Dermis blood vessel endothelial cell (primary cell): ENCODE data around the gene MBD3L5. TPM values are rescaled to one million over a fixed set of nuclear protein-coding genes. Genes with fewer than 3 reads are reported as not detected.
A peak's percentile ranks its signal among the peaks of the same experiment; 100 is the strongest.
"Not testable (repeated sequence)": the region's sequence is repeated elsewhere in the genome, so short reads cannot be mapped to it uniquely, and the experiment has no call there.

ENCODE experiments used
- DNase-seq: peaks from one replicate; pipeline ENCODE4 v3.0.0; 2010
- total RNA-seq: library from RNA; depleted of rRNA; stranded (reverse); fragments of >200 nt; gene quantifications from 2 replicates; pipeline ENCODE4 v1.2.3, GENCODE V29; 2014

Gene MBD3L5
- total RNA-seq, 1 donor from 2014 or later, result not detected

DNA sequence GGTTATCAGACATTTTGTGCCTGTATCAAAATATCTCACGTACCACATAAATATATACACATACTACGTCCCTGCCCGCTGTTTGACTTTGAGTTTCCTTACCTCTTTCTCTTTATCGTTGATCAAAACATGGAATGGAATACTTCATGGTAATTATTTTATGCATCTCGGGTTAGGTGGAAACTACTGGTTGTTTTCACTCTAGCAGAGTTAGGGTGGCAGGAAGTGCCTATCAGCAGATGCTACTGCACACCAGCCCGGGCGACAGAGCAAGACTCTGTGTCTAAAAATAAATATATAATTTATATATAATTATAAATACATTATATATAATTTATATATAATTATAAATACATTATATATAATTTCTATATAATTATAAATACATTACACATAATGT lies 22.5 kb downstream of the MBD3L5 start:
- not testable (repeated sequence) for DNase-seq

DNA sequence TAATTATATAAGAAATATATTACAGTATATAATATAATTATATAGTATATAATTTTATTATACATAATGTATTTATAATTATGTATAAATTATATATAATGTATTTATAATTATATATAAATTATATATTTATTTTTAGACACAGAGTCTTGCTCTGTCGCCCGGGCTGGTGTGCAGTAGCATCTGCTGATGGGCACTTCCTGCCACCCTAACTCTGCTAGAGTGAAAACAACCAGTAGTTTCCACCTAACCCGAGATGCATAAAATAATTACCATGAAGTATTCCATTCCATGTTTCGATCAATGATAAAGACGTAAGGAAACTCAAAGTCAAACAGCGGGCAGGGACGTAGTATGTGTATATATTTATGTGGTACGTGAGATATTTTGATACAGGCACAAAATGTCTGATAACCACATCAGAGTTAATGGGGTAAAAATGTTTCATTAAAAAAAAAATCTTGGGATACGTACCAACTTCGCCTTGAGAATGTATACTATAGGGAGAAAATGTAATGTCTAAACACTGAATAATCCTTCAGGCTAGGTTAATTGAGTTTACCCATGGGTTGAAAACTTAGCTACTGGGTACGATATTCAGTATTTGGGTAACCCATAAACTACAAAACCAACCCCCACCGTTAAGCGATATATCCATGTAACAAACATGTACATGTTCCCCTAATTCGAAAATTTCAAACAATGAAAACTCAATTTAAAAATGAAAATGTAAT lies 24.4 kb downstream of the MBD3L5 start:
- DNase-seq, result not testable (repeated sequence)

DNA sequence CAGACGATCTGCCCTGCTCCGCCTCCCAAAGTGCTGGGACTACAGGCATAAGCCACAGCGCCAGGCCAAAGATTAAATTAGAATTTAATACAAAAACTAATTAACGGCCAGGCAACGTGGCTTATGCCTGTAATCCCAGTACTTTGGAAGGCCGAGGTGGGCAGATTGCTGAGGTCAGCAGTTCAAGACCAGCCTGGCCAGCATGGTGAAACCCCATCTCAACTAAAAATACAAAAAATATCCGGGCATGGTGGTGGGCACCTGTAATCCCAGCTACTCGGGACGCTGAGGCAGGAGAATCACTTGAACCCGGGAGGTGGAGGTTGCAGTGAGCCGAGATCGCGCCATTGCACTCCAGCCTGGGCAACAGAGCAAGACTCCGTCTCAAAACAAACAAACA lies 25.3 kb downstream of the MBD3L5 start:
- DNase-seq, result not testable (repeated sequence)

DNA sequence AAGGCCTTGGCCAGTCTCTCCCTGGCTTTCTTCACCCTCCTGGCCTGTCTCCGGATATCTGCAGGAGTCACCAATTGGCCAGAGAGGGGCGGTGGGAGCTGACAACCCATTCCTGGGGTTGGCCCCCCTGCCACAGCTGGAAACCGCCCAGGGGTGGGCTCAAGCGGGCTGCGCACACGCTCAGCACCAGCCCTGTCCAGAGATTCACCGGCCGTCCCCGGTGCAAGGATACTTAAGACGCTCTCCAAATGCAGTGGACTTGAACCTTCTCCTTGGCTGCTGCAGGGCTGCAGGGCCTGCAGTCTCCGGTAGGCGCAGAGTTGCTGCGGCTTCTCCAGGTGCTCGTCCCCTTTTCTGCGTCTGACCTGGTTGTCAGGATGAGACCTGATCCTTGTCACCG lies 26.0 kb downstream of the MBD3L5 start:
- not testable (repeated sequence) for DNase-seq

DNA sequence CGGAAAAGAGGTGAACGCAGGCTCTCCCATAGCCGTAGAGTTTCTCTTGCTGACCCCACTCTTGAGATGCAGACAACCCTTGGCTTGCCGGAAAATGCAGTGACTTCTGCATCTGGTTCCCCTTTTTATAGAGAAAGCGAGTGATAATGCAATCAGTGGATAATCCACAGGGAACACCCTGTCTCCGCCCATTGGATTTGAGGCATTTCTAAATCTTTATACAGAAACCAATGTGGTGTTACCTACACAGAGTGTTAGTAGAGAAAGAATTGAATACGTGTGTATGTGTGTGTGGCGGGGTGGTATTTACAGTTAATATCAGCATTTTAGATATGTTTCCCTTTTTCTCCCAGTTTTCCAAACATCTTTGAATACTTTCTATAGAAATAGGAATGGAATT lies 28.2 kb downstream of the MBD3L5 start, which contains the start of gene MBD3L3:
TSS of gene MBD3L3 (minus strand) at position 101 of the 400 bp plus-strand sequence. CDS start at position 30, 71 bp downstream.
- DNase-seq, result not testable (repeated sequence)

DNA sequence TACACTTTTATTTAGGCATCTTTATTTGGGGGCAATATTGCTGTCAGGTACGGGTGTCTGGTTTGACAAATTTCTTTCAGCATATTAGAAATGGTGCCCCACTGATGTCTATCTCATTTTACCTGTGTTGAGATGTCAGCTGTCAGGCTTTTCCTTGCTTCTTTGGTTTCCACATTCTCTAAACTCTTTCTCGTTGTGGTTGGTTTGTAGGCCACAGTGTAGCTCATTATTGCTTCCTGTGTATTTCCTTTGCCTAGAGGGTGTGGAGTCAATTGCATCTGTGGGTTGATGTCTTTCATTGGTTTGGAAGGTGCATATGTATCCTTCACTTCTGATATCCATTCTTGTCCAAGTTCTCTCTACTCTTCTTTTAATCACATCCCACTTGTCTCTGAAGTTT lies 29.6 kb downstream of the MBD3L5 start:
- DNase-seq, result not testable (repeated sequence)

DNA sequence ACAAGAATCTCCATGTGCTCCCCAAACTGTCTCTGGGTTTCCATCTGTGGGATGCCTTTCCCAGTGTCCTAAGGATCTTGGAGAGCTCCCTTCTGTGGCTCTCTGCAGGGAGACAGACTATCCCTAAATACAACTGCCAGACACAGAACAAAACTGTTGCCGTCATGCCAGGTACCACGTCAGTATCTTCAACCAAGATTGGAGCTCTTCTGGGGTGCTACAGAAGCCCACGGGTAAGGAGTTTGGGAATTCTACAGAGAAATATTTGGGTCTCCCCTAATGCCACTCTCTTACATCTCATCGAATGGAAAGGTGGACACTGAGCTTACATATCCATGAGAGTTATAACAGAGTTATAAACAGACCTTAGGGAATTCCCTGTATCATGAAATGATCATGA lies 33.0 kb downstream of the MBD3L5 start:
- no peak for DNase-seq

DNA sequence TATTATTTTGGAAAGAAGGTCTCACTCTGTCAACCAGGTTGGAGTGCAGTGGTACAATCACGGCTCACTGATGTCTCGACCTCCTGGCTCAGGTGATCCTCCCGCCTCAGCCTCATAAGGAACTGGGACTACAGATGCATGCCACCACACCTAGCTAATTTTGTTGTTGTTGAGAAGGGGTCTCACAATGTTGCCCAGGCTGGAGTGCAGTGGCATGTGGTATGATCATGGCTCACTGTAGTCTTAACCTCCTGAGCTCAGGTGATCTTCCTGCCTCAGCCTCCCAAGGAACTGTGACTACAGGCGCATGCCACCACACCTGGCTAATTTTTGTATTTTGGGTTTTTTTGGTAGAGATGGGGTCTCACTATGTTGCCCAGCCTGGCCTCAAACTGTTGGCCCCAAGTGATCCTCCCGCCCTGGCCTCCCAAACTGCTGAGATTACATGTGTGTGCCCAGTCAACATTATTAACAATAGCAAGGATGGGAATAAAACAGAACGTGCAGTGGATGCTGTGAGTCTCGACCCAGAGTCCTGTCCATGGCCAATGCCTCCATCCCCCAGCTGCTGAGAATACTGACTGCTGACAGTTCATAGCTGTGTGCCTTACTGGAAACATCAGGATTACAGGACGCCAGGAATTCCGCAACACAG lies 33.5 kb downstream of the MBD3L5 start:
- DNase-seq, result no peak

DNA sequence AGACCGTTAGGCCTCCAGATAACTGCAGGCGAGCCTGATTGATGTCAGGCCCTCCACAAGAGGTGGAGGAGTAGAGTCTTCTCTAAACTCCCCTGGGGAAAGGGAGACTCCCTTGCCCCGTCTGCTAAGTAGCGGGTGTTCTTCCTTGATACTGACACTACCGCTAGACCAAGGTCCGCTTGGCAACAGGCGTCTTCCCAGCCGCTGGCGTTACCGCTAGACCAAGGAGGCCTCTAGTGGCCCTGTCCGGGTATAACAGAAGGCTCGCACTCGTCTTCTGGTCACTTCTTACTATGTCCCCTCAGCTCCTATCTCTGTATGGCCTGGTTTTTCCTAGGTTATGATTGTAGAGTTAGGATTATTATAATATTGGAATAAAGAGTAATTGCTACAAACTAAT lies 36.7 kb downstream of the MBD3L5 start:
- DNase-seq, result peak; percentile 42

DNA sequence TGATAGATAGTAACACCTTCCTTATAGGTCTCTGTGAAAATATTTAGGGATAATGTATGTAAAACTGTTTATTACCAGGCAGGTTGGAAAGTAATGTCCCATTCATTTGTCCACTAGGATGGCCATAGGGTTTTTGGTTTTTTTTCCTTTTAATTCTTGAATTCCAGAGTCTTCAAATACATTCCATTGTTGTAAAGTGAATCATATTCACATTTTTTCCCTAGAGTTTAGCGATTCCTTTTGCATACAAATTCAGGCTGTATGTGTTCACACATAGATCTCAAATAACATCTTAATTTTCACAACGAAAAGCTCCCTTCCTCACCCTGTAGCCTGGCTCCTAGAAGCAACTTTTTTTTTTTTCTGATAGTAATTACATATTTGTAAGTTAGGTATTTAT lies 37.3 kb downstream of the MBD3L5 start:
- DNase-seq, result no peak

DNA sequence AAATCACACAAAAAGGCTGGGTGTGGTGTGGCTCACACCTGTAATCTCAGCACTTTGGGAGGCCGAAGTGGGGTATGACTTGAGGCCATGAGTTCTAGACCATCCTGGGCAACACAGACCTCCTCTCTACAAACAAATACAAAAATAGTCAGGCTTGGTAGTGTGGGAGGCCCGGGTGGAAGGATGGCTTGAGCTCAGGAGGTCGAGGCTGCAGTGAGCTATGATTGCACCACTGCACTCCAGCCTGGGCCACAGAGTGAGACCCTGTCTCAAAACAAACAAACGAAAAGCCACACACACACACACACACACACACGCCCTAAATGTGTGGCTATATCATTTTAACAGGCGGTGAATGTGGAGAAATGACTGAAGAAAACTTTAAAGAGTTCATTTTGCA lies 38.2 kb downstream of the MBD3L5 start:
- DNase-seq, result no peak

DNA sequence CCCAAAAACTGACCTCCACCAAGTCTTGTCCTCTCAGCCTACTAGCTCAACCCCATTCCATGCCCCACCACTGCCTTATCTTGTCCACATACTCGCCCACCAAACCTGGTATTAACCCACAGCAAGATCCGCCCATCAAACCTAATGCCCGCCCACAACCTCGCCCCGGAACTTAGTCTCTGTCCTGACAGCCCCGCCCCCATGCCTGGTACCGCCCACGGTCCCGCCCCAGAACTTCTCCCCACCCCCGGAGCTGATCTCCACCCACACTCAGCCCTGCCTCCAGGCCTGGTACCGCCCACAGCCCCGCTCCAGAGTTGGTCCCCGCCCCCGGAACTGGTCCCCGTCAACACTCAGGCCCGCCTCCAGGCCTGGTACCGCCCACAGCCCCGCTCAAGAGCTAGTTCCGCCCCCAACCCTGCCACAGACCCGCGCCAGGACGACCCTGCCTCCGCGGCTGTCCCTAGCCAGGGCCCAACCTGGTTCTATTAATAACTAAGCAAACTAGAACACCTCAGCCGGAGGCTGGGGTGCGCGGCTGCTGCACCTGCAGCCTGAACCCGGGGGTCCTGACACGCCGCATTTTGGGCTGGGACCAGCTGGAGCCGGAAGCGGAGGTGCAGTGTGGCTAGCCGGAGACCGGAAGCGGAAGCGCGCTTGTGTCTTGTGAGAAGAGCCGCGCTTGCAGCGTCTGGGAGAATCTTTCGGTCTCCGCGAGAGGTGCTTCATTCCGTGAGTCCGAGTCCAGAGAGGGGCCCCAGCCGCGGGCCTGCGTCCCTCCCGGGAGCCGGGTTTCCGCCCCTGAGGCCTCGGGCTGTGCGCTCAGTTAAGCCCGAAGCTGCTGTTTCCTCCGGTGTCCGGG lies 38.9 kb downstream of the MBD3L5 start, which contains the start of gene ZNF557:
TSS of gene ZNF557 (plus strand) at position 662 of the 862 bp plus-strand sequence. CDS start 5,372 bp downstream, outside the sequence.
- DNase-seq, result peak; percentile 98

DNA sequence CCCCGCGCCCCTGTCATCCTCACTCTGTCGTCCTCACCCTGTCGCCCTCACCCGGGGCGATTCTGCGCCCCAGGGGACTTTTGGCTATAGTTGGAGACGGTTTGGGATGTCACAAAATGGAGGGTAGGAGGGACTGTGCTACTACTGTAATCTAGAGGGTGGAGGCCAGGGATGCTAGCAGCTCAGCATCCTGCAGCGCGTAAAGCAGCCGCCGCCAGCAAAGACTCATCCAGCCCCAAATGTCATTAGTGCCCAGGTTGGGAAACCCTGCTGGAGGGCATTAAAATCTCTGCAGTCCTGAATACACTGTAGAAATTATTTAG lies 39.5 kb downstream of the MBD3L5 start:
- peak; percentile 39 for DNase-seq

DNA sequence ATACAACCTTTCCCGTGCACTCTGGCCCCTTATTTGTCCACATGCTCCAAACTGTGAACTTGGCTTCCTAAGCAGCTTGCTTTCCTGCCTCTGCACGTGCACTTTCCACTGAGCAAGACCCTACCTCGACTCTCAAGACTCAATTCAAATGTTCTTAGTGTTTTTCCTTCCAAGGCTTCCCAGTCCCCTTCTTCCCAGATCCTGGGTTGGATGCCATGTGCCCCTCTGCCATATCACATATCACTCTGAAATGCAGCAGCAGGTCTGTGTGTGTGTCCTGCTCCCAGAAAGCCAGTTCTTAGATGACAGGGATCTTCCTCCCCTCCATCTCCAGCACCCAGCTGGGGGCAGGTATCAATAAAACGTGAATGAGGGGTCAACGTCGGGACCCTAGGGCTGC lies 42.2 kb downstream of the MBD3L5 start:
- DNase-seq, result no peak

DNA sequence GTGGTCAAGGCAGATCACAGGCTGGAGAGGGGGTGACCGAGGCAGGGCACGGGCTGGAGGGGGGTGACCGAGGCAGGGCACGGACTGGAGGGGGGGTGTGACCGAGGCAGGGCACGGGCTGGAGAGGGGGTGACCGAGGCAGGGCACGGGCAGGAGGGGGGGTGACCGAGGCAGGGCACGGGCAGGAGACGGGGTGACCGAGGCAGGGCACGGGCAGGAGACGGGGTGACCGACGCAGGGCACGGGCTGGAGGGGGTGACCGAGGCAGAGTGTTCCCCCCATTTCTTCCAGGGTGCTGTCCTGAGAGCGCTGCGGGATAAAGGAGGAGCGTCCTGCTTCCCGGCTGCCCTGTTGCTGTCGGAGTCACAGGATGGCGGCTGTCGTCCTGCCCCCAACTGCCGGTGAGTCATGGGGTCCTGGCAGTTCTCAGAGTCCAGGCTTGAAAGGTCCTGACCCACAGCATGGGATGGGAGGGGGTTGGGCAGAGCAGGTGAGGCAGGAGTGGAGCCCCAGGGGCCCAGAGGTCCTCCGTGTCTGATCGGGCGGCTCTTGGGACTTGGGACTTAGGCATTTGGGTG lies 44.4 kb downstream of the MBD3L5 start:
- no peak for DNase-seq

DNA sequence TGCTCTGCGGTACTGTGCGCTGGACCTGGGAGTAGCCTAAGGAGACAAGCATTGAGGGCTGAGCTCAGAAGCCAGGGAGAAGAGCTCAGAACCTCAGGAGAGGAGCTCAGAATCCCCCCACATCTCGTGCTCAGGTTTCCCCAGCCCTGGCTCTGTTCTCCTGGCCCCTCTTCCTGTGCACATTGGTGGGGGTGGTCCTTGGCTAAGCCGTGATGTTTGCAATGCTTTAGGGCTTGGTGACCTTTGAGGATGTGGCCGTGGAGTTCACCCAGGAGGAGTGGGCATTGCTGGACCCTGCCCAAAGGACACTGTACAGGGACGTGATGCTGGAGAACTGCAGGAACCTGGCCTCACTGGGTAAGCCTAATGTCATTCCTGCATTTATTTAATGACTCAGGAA lies 45.8 kb downstream of the MBD3L5 start:
- no peak for DNase-seq

DNA sequence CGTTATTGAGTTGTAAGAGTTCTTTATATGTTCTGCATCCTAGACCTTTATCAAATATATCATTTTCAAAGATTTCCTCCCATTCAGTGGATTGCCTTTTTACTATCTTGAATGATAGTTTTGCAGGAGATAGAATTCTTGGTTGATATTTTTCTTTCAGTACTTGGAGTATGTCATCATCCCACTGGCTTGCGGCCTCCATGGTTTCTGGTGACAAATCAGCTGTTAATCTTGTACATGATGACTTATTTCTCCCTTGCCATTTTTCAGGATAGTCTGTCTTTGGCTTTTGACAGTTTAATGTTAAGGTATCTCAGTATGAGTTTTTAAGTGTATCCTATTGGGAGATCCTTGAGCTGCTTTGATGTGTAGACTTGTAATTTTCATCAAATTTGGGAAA lies 47.6 kb downstream of the MBD3L5 start:
- no peak for DNase-seq

Other genes with a start within 250 kb of the MBD3L5 start
- gene ADGRE1, start 143.0 kb upstream of the MBD3L5 start, total RNA-seq, result not detected in 2 replicates
- gene MBD3L2B, start 9.1 kb upstream of the MBD3L5 start, total RNA-seq, result not detected in 2 replicates
- not detected in 2 replicates for gene MBD3L4, start 9.6 kb downstream of the MBD3L5 start, total RNA-seq
- gene MBD3L2, start 18.7 kb downstream of the MBD3L5 start, total RNA-seq, result not detected in 2 replicates
- gene MBD3L3, start 28.1 kb downstream of the MBD3L5 start, total RNA-seq, result not detected in 2 replicates
- gene ZNF557, start 39.1 kb downstream of the MBD3L5 start, total RNA-seq, result 14.9 and 22.3 TPM in 2 replicates